HG02884 (cell line): ENCODE results near the gene JAK1.

Source experiments
- ATAC-seq: cut with Tn5 transposase; IDR thresholded peaks from one replicate; pipeline ENCODE4 v1.9.1; 2021; ENCODE audit warnings: mild to moderate bottlenecking, moderate library complexity; ENCODE audit not compliant: unreplicated experiment

The JAK1 gene

GRCh38 chr1:64894438-64895196 is 71.7 kb downstream of the JAK1 start:
- no peak for ATAC-seq

GRCh38 chr1:64893921-64894320 is 72.4 kb downstream of the JAK1 start:
- ATAC-seq: no peak

GRCh38 chr1:64892576-64893573 is 73.5 kb downstream of the JAK1 start:
- no peak for ATAC-seq

GRCh38 chr1:64891448-64891825 is 74.9 kb downstream of the JAK1 start:
- no peak for ATAC-seq

GRCh38 chr1:64890699-64891447 is 75.5 kb downstream of the JAK1 start:
- ATAC-seq: no peak

GRCh38 chr1:64887689-64888217 is 78.6 kb downstream of the JAK1 start:
- no peak for ATAC-seq

GRCh38 chr1:64886877-64887276 is 79.5 kb downstream of the JAK1 start:
- ATAC-seq: no peak

GRCh38 chr1:64885648-64886047 is 80.7 kb downstream of the JAK1 start:
- no peak for ATAC-seq

GRCh38 chr1:64884261-64885040 is 81.9 kb downstream of the JAK1 start:
- no peak for ATAC-seq

GRCh38 chr1:64882574-64883255 is 83.6 kb downstream of the JAK1 start:
- ATAC-seq: no peak

GRCh38 chr1:64881281-64881680 is 85.1 kb downstream of the JAK1 start:
- ATAC-seq: peak; percentile 42

GRCh38 chr1:64880449-64880848 is 85.9 kb downstream of the JAK1 start:
- ATAC-seq: no peak

- ATAC-seq: no peak
These were observed 87.3 kb downstream of the JAK1 start for GRCh38 chr1:64878931-64879611.

GRCh38 chr1:64878090-64878489 is 88.3 kb downstream of the JAK1 start:
- no peak for ATAC-seq

GRCh38 chr1:64877598-64877997 is 88.8 kb downstream of the JAK1 start:
- no peak for ATAC-seq

- ATAC-seq: no peak
These were observed 89.2 kb downstream of the JAK1 start for GRCh38 chr1:64877151-64877550.

- no peak for ATAC-seq
These were observed 90.7 kb downstream of the JAK1 start for GRCh38 chr1:64875606-64876005.

- ATAC-seq: no peak
These were observed 91.2 kb downstream of the JAK1 start for GRCh38 chr1:64875101-64875500.

GRCh38 chr1:64874666-64875065 is 91.7 kb downstream of the JAK1 start:
- ATAC-seq: no peak
